Gastroesophageal sphincter (tissue), 3 donors: ENCODE measurements around the gene CERS2.

ENCODE experiments used
- CTCF ChIP-seq, 4 experiments: fragments of 200-600 bp in 2 of 4; fragments of 450-650 bp in 2 of 4; sonication (generic) in 1 of 4; IDR thresholded peaks; one replicate each; pipeline ENCODE4 v1.5.1; 2017 to 2019; ENCODE audit warnings: antibody characterized with exemption in 4 of 4, mild to moderate bottlenecking in 2 of 4, moderate library complexity in 2 of 4
- EP300 ChIP-seq: sonication (generic); formaldehyde crosslinking; IDR thresholded peaks from one replicate; pipeline ENCODE4 v1.6.1; 2017; ENCODE audit warnings: antibody characterized with exemption, mild to moderate bottlenecking
- POLR2A ChIP-seq, 2 donors: fragments of 450-650 bp; IDR thresholded peaks; one replicate each; pipeline ENCODE4 v1.6.1; 2017; ENCODE audit warnings: antibody characterized with exemption in 2 of 2, mild to moderate bottlenecking in 2 of 2, moderate library complexity in 1 of 2
- POLR2AphosphoS5 ChIP-seq: sonication (generic); formaldehyde crosslinking; IDR thresholded peaks from one replicate; pipeline ENCODE4 v1.6.1; 2017; ENCODE audit warnings: antibody characterized with exemption

GRCh38 chr1:151001602-151002001 is 27.0 kb upstream of the CERS2 start:
- TF ChIP-seq CTCF (IDR thresholded peaks at IDR 0.05): no peak
- no peak for TF ChIP-seq POLR2A (IDR thresholded peaks at IDR 0.05)
- TF ChIP-seq POLR2AphosphoS5: no peak
- no peak for TF ChIP-seq EP300
